ENCODE data around the gene FAM229A. TPM values are rescaled to one million over a fixed set of nuclear protein-coding genes. Genes with fewer than 3 reads are reported as not detected.

FAM229A gene
- total RNA-seq, 1 experiment from 2014 or later: 5.6 TPM

- Mint-ChIP-seq H3K4me1 (no peaks in the 10 kb centered on the region), H3K36me3 (ENCODE audit: insufficient read depth in 1 of 3, low read depth in 3 of 3) (peaks cover 14 to 54% (median 50%) of the 10 kb centered on the region in 3 experiments), H3K27me3 (ENCODE audit: low read depth) (no peaks in the 10 kb centered on the region), H3K4me3 (no peak overlapping the region), H3K27ac (no peak overlapping the region), H3K9me3 (no peaks in the 10 kb centered on the region; a peak in 1 of 5 replicates)
- Histone ChIP-seq H3K23ac (ENCODE audit: insufficient read length, low read depth, low read length) (no peak overlapping the region), H3K18ac (ENCODE audit: insufficient read length, low read depth, low read length) (no peak overlapping the region), H3K23me2 (ENCODE audit: insufficient read length, low read depth, low read length, poor library complexity, severe bottlenecking) (no peaks in the 10 kb centered on the region), H3K4me1 (ENCODE audit: insufficient read depth, low read length) (no peaks in the 10 kb centered on the region), H2BK12ac (ENCODE audit: insufficient read length, low read depth, low read length) (no peak overlapping the region), H3K4ac (ENCODE audit: low read depth, low read length) (no peak overlapping the region), H2BK20ac (ENCODE audit: low read depth, low read length, poor library complexity, severe bottlenecking) (no peak overlapping the region), H4K5ac (ENCODE audit: insufficient read length, low read depth, low read length) (no peak overlapping the region), H4K91ac (ENCODE audit: insufficient read length, low read depth, low read length) (no peak overlapping the region), H2AK5ac (ENCODE audit: insufficient read length, low read length) (no peak overlapping the region), H3K14ac (ENCODE audit: insufficient read depth, low read length) (no peak overlapping the region), H4K8ac (replicated peaks; ENCODE audit: insufficient read length, low read depth, low read length) (no peak overlapping the region), H3K79me2 (ENCODE audit: insufficient read depth, low read length) (no peaks in the 10 kb centered on the region), H3T11ph (ENCODE audit: low read length) (no peak overlapping the region), H3K9ac (ENCODE audit: extremely low read depth, insufficient read length, low read length) (no peak overlapping the region), H3K9me3 (ENCODE audit: control insufficient read depth, low read depth, low read length) (no peaks in the 10 kb centered on the region), H2BK120ac (ENCODE audit: low read depth, low read length, poor library complexity, severe bottlenecking) (no peak overlapping the region), H2BK15ac (ENCODE audit: low read depth, low read length) (no peak overlapping the region), H4K20me1 (ENCODE audit: control insufficient read depth, insufficient read depth, insufficient read length) (no peaks in the 10 kb centered on the region), H3K56ac (ENCODE audit: insufficient read length, low read depth, low read length) (no peak overlapping the region), H3K27ac (ENCODE audit: insufficient read length, low read depth, low read length) (no peak overlapping the region), H3K27me3 (ENCODE audit: insufficient read depth, low read length) (no peaks in the 10 kb centered on the region), H2AFZ (ENCODE audit: low read length) (no peak overlapping the region), H2BK5ac (ENCODE audit: insufficient read length, low read length) (no peak overlapping the region), H3K4me2 (ENCODE audit: insufficient read depth, insufficient read length, low read length) (no peak overlapping the region), H3K79me1 (ENCODE audit: insufficient read depth, low read depth, low read length, poor library complexity, severe bottlenecking) (no peaks in the 10 kb centered on the region)
- no peak for DNase-seq
- TF ChIP-seq CTCF (conservative IDR thresholded peaks at IDR 0.05): no peak
- no CpG with 5 or more reads among the region's 13 CpGs for WGBS (ENCODE audit: extremely low coverage, insufficient read length, low lambda C conversion rate)
Observed at GRCh38 chr1:32386676-32387392, 24.5 kb upstream of the FAM229A start.
